ENCODE data around the gene AMPD2. TPM values are rescaled to one million over a fixed set of nuclear protein-coding genes. Genes with fewer than 3 reads are reported as not detected.
"Not testable (repeated sequence)": the region's sequence is repeated elsewhere in the genome, so short reads cannot be mapped to it uniquely, and the experiment has no call there.

The AMPD2 gene
- polyA plus RNA-seq, 4 donors = 25.9 to 50.8 (median 35.2) TPM

DNA sequence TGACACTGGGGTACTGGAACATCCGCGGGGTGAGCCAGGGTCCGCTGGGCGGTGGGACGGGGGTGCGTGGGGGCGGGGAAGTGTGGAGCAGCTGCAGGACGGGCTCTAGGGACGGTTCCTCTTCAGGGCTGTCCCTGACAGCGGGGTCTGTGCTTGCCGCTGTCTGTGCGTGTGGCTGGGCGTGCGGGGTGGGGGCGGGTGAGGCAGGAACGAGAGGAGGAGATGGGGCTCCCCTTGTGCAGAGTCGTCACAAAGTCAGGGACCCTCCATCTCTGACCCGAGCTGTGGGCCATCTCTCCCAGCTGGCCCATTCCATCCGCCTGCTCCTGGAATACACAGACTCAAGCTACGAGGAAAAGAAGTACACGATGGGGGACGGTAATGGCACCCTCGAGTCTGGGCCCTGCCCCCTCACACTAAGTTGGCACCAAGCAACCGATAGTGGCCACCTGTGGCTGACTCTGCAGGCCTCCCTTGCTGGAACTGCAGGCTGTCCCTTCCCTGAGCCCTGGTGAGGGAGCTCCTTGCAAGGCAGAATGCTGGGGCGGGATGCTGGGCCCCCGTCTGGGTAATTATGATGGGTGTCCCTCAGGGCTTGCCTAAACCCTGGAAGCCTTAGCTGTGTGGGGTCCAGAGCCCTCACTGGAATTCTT is 48.6 kb downstream of the AMPD2 start:
- DNase-seq = no peak
- H3K27me3 ChIP-seq (ENCODE audit: control insufficient read depth in 3 of 3, insufficient read depth in 3 of 3, low read length in 3 of 3) = no peaks in the 10 kb centered on the region
- peaks cover 0 to 24% (median 0%) of the 10 kb centered on the region in 3 donors for H3K36me3 ChIP-seq (ENCODE audit: control insufficient read depth in 3 of 3, insufficient read depth in 2 of 3, low read depth in 1 of 3, low read length in 3 of 3)
- peak overlapping the region in 1 of 3 donors; percentile 58 for H3K27ac ChIP-seq (ENCODE audit: low read depth in 1 of 3, low read length in 2 of 3)
- H3K4me1 ChIP-seq (ENCODE audit: control insufficient read depth in 3 of 3, insufficient read depth in 2 of 3, low read depth in 1 of 3, low read length in 2 of 3) = peaks cover 0 to 6% (median 2%) of the 10 kb centered on the region in 3 donors
- H3K4me3 ChIP-seq (ENCODE audit: low read depth in 1 of 3, low read length in 3 of 3) = peak overlapping the region in 2 of 3 donors; percentile 37 to 65
- H3K9me3 ChIP-seq (ENCODE audit: control insufficient read depth in 2 of 2, insufficient read depth in 1 of 2, low read depth in 1 of 2, low read length in 1 of 2) = no peaks in the 10 kb centered on the region
- no peak for FAIRE-seq
- WGBS, 3 donors = 5 to 15% (median 9%) methylated on average over 21 to 26 of the region's 26 CpGs

DNA sequence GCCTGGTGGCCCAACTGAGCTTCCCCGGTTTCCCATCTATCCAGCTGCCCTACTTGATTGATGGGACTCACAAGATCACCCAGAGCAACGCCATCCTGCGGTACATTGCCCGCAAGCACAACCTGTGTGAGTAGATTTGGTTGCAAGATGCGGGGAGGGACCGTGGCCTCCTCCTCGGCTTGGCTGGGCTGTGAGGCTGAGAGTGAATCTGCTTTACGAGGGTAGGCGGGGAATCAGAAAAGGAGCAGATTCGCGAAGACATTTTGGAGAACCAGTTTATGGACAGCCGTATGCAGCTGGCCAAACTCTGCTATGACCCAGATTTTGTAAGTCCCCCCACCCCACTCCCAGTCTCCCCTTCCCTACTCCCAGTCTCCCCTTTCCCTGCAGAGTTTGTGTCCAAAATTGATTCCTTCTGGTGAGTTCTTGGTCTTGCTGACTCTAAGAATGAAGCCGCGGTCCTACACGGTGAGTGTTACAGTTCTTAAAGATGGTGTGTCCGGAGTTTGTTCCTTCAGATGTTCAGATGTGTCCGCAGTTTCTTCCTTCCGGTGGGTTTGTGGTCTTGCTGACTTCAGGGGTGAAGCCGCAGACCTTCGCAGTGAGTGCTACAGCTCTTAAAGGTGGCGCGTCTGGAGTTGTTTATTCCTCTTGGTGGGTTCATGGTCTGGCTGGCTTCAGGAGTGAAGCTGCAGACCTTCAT is 49.8 kb downstream of the AMPD2 start:
- 79 to 95% (median 82%) methylated on average over 22 of the region's 22 CpGs for WGBS, 3 donors
- FAIRE-seq = no peak
- Histone ChIP-seq H3K4me1 (ENCODE audit: control insufficient read depth in 3 of 3, insufficient read depth in 2 of 3, low read depth in 1 of 3, low read length in 2 of 3) (peaks cover 0 to 12% (median 2%) of the 10 kb centered on the region in 3 donors), H3K36me3 (ENCODE audit: control insufficient read depth in 3 of 3, insufficient read depth in 2 of 3, low read depth in 1 of 3, low read length in 3 of 3) (peaks cover 0 to 24% (median 0%) of the 10 kb centered on the region in 3 donors), H3K4me3 (ENCODE audit: low read depth in 1 of 3, low read length in 3 of 3) (no peak overlapping the region), H3K27me3 (ENCODE audit: control insufficient read depth in 3 of 3, insufficient read depth in 3 of 3, low read length in 3 of 3) (no peaks in the 10 kb centered on the region), H3K27ac (ENCODE audit: low read depth in 1 of 3, low read length in 2 of 3) (no peak overlapping the region), H3K9me3 (ENCODE audit: control insufficient read depth in 2 of 2, insufficient read depth in 1 of 2, low read depth in 1 of 2, low read length in 1 of 2) (no peaks in the 10 kb centered on the region)
- peak in 1 of 2 donors; percentile 1 for DNase-seq

DNA sequence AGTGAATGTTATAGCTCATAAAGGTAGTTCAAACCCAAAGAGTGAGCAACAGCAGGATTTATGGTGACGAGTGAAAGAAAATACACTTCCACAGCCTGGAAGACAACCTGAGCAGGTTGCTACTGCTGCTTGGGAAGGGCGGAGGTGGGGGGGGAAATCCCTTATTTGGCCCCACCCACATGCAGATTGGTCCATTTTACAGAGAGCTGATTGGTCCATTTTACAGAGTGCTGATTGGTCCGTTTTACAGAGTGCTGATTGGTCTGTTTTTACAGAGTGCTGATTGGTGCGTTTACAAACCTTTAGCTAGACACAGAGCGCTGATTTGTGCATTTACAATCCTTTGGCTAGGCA is 50.3 kb downstream of the AMPD2 start:
- not testable (repeated sequence) for H3K9me3 ChIP-seq (ENCODE audit: control insufficient read depth in 2 of 2, insufficient read depth in 1 of 2, low read depth in 1 of 2, low read length in 1 of 2); H3K27me3 ChIP-seq (ENCODE audit: control insufficient read depth in 3 of 3, insufficient read depth in 3 of 3, low read length in 3 of 3); H3K4me3 ChIP-seq (ENCODE audit: low read depth in 1 of 3, low read length in 3 of 3); H3K27ac ChIP-seq (ENCODE audit: low read depth in 1 of 3, low read length in 2 of 3); DNase-seq; FAIRE-seq
- WGBS, 3 donors = 93 to 98% (median 94%) methylated on average over 4 to 5 of the region's 5 CpGs
- peaks cover 0 to 24% (median 0%) of the 10 kb centered on the region in 3 donors for H3K36me3 ChIP-seq (ENCODE audit: control insufficient read depth in 3 of 3, insufficient read depth in 2 of 3, low read depth in 1 of 3, low read length in 3 of 3)
- H3K4me1 ChIP-seq (ENCODE audit: control insufficient read depth in 3 of 3, insufficient read depth in 2 of 3, low read depth in 1 of 3, low read length in 2 of 3) = peaks cover 0 to 12% (median 2%) of the 10 kb centered on the region in 3 donors

DNA sequence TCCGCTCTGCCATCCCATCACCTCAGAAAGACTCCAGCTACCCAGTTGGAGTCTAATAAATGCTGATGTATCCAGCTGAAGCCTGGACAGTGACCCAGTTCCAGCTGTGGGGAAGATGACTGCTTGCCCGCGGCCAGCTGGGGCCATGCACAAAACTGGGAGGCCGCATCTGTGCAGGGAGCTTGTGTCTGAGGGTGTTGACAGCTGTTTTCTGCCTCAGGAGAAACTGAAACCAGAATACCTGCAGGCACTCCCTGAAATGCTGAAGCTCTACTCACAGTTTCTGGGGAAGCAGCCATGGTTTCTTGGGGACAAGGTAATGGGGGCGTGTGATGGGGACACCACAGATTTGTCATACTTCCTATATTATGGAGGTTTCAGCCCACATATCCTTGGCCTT is 51.4 kb downstream of the AMPD2 start:
- H3K4me3 ChIP-seq (ENCODE audit: low read depth in 1 of 3, low read length in 3 of 3) = no peak overlapping the region
- peak; percentile 15 to 47 for DNase-seq
- 42 to 67% (median 49%) methylated on average over 5 of the region's 5 CpGs for WGBS, 3 donors
- peaks cover 0 to 22% (median 0%) of the 10 kb centered on the region in 3 donors for H3K36me3 ChIP-seq (ENCODE audit: control insufficient read depth in 3 of 3, insufficient read depth in 2 of 3, low read depth in 1 of 3, low read length in 3 of 3)
- no peak for FAIRE-seq
- H3K27ac ChIP-seq (ENCODE audit: low read depth in 1 of 3, low read length in 2 of 3) = no peak overlapping the region
- H3K27me3 ChIP-seq (ENCODE audit: control insufficient read depth in 3 of 3, insufficient read depth in 3 of 3, low read length in 3 of 3) = no peaks in the 10 kb centered on the region
- H3K4me1 ChIP-seq (ENCODE audit: control insufficient read depth in 3 of 3, insufficient read depth in 2 of 3, low read depth in 1 of 3, low read length in 2 of 3) = peaks cover 0 to 12% (median 2%) of the 10 kb centered on the region in 3 donors
- no peaks in the 10 kb centered on the region for H3K9me3 ChIP-seq (ENCODE audit: control insufficient read depth in 2 of 2, insufficient read depth in 1 of 2, low read depth in 1 of 2, low read length in 1 of 2)

DNA sequence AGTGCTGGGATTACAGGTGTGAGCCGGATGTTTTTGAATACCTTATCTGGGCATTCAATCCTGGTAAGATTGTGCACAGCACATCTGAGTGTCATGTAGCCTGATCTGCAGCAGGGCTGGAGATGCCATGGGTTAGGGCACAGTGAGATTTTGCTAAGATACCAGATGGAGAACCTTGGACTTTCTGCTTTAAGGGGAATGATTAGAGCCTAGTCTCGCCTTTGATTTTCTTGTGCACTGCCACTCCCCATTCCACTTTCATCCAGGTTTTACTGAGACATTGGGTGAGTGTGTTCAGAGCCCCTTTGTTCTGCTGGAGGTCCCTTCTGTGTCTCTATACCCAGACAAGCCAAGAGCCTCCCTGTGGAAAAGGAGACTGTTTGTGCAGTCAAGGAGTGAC is 54.2 kb downstream of the AMPD2 start:
- WGBS, 3 donors = 15 to 55% (median 48%) methylated on average over 2 of the region's 2 CpGs
- H3K4me1 ChIP-seq (ENCODE audit: control insufficient read depth in 3 of 3, insufficient read depth in 2 of 3, low read depth in 1 of 3, low read length in 2 of 3); H3K27me3 ChIP-seq (ENCODE audit: control insufficient read depth in 3 of 3, insufficient read depth in 3 of 3, low read length in 3 of 3); FAIRE-seq; H3K9me3 ChIP-seq (ENCODE audit: control insufficient read depth in 2 of 2, insufficient read depth in 1 of 2, low read depth in 1 of 2, low read length in 1 of 2); H3K27ac ChIP-seq (ENCODE audit: low read depth in 1 of 3, low read length in 2 of 3); H3K4me3 ChIP-seq (ENCODE audit: low read depth in 1 of 3, low read length in 3 of 3): not testable (repeated sequence)
- peak; percentile 37 to 75 for DNase-seq
- peaks cover 0 to 22% (median 0%) of the 10 kb centered on the region in 3 donors for H3K36me3 ChIP-seq (ENCODE audit: control insufficient read depth in 3 of 3, insufficient read depth in 2 of 3, low read depth in 1 of 3, low read length in 3 of 3)

DNA sequence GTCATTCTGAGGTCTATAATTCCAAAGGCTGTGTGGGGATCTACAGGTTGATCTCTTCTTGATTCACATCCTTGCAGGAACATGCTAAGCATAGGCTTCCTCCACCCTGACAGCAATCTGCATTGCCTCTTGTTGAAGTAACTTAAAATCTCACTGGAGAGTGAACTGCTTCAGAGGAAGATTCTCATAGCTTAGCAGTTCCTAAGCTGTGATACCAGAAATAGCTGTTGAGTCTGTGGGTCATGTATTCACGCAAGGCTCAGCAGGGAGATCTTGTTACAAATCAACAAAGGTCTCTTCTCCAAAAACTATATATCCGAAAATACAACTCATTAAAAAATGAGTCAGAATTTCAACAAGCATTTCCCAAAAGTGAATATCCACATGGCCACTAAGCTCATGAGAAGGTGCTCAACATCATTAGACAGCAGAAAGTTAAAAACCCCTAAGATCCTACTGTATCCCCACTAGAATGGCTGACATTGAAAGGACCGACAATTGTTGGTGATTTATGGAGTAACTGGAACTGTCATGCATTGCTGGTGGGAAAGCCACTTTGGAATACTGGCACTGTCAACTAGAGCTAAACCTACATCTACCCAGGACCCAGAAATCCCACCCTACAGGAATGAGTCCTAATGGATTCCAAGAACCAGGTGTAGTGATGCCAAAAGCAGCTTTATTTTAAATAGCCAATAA is 57.2 kb downstream of the AMPD2 start:
- 67 to 94% (median 92%) methylated on average over 3 of the region's 3 CpGs for WGBS, 3 donors
- not testable (repeated sequence) for FAIRE-seq
- peak in 1 of 2 donors; percentile 0 for DNase-seq

DNA sequence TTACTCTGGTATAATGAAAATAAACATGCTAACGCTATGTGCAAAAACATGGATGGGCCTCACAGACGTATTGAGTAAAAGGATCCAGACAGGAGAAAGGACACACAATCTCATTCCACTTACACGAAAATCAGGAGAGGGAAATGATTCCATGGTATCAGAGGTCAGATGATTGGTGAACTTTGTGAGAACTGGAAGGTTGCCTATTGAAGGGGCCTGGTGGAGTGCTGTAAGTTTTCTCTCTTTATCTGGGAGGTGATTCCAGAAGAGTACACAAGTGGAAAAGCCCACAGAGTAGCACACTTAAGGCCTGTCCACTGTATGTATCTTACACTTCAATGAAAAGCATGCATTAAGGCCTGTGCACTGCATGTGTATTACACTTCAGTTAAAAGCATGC is 57.8 kb downstream of the AMPD2 start:
- DNase-seq (peak in 1 of 2 donors; percentile 2), FAIRE-seq (no peak)
- peaks cover 0 to 7% (median 2%) of the 10 kb centered on the region in 3 donors for H3K4me1 ChIP-seq (ENCODE audit: control insufficient read depth in 3 of 3, insufficient read depth in 2 of 3, low read depth in 1 of 3, low read length in 2 of 3)
- no peaks in the 10 kb centered on the region for H3K9me3 ChIP-seq (ENCODE audit: control insufficient read depth in 2 of 2, insufficient read depth in 1 of 2, low read depth in 1 of 2, low read length in 1 of 2)
- no peaks in the 10 kb centered on the region for H3K27me3 ChIP-seq (ENCODE audit: control insufficient read depth in 3 of 3, insufficient read depth in 3 of 3, low read length in 3 of 3)
- H3K4me3 ChIP-seq (ENCODE audit: low read depth in 1 of 3, low read length in 3 of 3) = no peak overlapping the region
- H3K36me3 ChIP-seq (ENCODE audit: control insufficient read depth in 3 of 3, insufficient read depth in 2 of 3, low read depth in 1 of 3, low read length in 3 of 3) = peaks cover 0 to 3% (median 0%) of the 10 kb centered on the region in 3 donors
- no peak overlapping the region for H3K27ac ChIP-seq (ENCODE audit: low read depth in 1 of 3, low read length in 2 of 3)
- WGBS, 3 donors = 63 to 67% (median 67%) methylated on average over 3 of the region's 3 CpGs

More for the DNA sequence above, 57.2 kb downstream of the AMPD2 start:
- H3K27ac ChIP-seq (ENCODE audit: low read depth in 1 of 3, low read length in 2 of 3); H3K4me3 ChIP-seq (ENCODE audit: low read depth in 1 of 3, low read length in 3 of 3); H3K36me3 ChIP-seq (ENCODE audit: control insufficient read depth in 3 of 3, insufficient read depth in 2 of 3, low read depth in 1 of 3, low read length in 3 of 3); H3K4me1 ChIP-seq (ENCODE audit: control insufficient read depth in 3 of 3, insufficient read depth in 2 of 3, low read depth in 1 of 3, low read length in 2 of 3); H3K9me3 ChIP-seq (ENCODE audit: control insufficient read depth in 2 of 2, insufficient read depth in 1 of 2, low read depth in 1 of 2, low read length in 1 of 2); H3K27me3 ChIP-seq (ENCODE audit: control insufficient read depth in 3 of 3, insufficient read depth in 3 of 3, low read length in 3 of 3): not testable (repeated sequence)

DNA sequence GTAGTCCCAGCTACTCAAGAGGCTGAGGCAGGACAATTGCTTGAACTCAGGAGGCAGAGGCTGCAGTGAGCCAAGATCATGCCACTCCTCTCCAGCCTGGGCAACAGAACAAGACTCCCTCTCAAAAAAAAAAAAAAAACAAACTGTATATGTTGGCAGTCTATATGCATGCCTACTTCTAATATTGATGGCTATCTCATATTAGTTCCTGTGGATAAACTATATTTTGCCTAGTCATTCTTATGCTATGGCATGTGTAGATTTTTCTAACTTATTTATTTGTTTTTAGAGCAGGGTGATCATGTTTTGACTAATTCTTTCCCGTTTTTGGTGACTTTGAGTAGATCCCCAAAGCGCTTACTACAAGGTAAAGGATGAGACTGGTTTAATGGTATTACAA is 59.0 kb downstream of the AMPD2 start:
- H3K4me1 ChIP-seq (ENCODE audit: control insufficient read depth in 3 of 3, insufficient read depth in 2 of 3, low read depth in 1 of 3, low read length in 2 of 3); H3K9me3 ChIP-seq (ENCODE audit: control insufficient read depth in 2 of 2, insufficient read depth in 1 of 2, low read depth in 1 of 2, low read length in 1 of 2); FAIRE-seq; H3K36me3 ChIP-seq (ENCODE audit: control insufficient read depth in 3 of 3, insufficient read depth in 2 of 3, low read depth in 1 of 3, low read length in 3 of 3); H3K4me3 ChIP-seq (ENCODE audit: low read depth in 1 of 3, low read length in 3 of 3); H3K27me3 ChIP-seq (ENCODE audit: control insufficient read depth in 3 of 3, insufficient read depth in 3 of 3, low read length in 3 of 3); H3K27ac ChIP-seq (ENCODE audit: low read depth in 1 of 3, low read length in 2 of 3): not testable (repeated sequence)
- WGBS, 3 donors = 80 to 92% (median 86%) methylated on average over 2 of the region's 2 CpGs
- DNase-seq = peak in 1 of 2 donors; percentile 0

Measured in small intestine (tissue), 7 donors.